ENCODE data around the gene PHF21A.

The PHF21A gene

DNA sequence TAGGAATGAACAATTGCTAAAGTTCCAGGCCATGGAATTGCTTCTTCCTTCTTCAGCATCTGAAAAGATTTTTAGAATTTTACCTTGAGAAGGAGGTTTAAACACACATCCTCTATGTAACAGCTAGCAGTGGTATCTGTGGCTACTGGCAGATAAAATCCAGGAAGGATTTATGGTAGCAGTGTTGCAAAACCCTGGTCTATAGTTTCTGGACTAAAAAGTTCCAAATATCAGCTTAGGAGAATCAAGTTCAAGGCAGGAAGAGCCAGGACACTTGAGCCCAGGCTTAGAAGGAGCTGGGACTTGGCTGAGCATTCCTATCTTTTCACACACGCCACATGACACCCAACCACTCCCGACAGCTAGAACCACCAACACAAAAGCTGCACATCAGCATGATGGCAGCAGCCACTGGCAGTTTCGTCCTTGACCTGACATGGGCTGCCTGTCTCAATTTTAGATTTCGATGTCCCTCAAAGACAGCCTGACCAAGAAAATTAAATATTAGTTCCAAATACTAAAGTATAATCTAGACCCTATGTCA is 184.7 kb downstream of the PHF21A start:
- Histone ChIP-seq H3K4me1 (ENCODE audit: insufficient read depth, poor library complexity, severe bottlenecking) (peaks cover 17% of the 10 kb centered on the region), H3K27ac (ENCODE audit: poor library complexity, severe bottlenecking) (no peak overlapping the region), H3K4me3 (ENCODE audit: severe bottlenecking) (no peak overlapping the region)

DNA sequence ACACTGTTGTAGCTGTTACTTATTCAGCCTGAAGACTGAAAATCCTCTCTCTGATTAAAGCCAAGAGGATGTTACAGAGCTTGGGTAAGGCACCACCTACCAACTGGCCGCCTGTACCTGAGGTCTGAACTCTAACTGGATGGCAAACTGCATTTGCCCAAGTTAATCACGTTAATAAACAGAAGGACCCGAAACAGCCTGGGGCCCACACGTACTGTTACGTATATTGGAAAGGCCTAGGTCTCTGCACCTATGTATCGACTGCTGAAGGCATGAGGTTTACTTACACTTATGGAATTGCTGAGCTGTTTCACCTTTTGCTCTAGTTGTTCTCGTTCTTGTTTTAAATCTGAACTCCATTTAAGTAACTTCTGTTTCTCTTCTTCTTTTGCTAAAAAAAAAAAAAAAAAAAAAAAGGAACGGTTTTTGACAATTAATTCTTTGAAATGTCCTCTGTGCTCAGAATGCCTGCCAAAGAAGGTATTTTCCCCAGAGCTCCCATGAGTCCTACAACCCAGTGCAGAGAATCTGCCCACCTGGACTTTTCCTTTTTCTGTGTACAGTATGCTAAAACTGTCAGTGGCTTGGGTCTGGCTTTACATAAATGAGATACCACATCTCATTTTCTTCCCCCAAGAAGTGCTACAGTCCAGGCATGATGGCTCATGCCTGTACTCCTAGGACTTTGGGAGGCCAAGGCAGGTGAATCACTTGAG is 185.7 kb downstream of the PHF21A start:
- Histone ChIP-seq H3K9me3 (ENCODE audit: severe bottlenecking) (no peaks in the 10 kb centered on the region), H3K4me3 (ENCODE audit: severe bottlenecking) (no peak overlapping the region), H3K27me3 (ENCODE audit: insufficient read depth, poor library complexity, severe bottlenecking) (no peaks in the 10 kb centered on the region), H3K36me3 (ENCODE audit: low read depth) (0 out of 2 replicates have a peak, but pooled peaks cover 11% of the 10 kb centered on the region), H3K27ac (ENCODE audit: poor library complexity, severe bottlenecking) (no peak overlapping the region), H3K4me1 (ENCODE audit: insufficient read depth, poor library complexity, severe bottlenecking) (peaks cover 28% of the 10 kb centered on the region)
- TF ChIP-seq, protein P1, sequence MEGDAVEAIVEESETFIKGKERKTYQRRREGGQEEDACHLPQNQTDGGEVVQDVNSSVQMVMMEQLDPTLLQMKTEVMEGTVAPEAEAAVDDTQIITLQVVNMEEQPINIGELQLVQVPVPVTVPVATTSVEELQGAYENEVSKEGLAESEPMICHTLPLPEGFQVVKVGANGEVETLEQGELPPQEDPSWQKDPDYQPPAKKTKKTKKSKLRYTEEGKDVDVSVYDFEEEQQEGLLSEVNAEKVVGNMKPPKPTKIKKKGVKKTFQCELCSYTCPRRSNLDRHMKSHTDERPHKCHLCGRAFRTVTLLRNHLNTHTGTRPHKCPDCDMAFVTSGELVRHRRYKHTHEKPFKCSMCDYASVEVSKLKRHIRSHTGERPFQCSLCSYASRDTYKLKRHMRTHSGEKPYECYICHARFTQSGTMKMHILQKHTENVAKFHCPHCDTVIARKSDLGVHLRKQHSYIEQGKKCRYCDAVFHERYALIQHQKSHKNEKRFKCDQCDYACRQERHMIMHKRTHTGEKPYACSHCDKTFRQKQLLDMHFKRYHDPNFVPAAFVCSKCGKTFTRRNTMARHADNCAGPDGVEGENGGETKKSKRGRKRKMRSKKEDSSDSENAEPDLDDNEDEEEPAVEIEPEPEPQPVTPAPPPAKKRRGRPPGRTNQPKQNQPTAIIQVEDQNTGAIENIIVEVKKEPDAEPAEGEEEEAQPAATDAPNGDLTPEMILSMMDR (IDR thresholded peaks at IDR 0.05; ENCODE audit: poor library complexity, severe bottlenecking) = no peak
- ATAC-seq (ENCODE audit: low read depth) (no peak), DNase-seq (ENCODE audit: low spot score) (no peak)

More for the DNA sequence above, 184.7 kb downstream of the PHF21A start:
- DNase-seq (ENCODE audit: low spot score) (no peak), ATAC-seq (ENCODE audit: low read depth) (no peak)
- TF ChIP-seq, protein P1 (IDR thresholded peaks at IDR 0.05; ENCODE audit: poor library complexity, severe bottlenecking) = no peak
- 0 out of 2 replicates have a peak, but pooled peaks cover 11% of the 10 kb centered on the region for H3K36me3 ChIP-seq (ENCODE audit: low read depth)
- no peaks in the 10 kb centered on the region for H3K9me3 ChIP-seq (ENCODE audit: severe bottlenecking)
- H3K27me3 ChIP-seq (ENCODE audit: insufficient read depth, poor library complexity, severe bottlenecking) = no peaks in the 10 kb centered on the region

DNA sequence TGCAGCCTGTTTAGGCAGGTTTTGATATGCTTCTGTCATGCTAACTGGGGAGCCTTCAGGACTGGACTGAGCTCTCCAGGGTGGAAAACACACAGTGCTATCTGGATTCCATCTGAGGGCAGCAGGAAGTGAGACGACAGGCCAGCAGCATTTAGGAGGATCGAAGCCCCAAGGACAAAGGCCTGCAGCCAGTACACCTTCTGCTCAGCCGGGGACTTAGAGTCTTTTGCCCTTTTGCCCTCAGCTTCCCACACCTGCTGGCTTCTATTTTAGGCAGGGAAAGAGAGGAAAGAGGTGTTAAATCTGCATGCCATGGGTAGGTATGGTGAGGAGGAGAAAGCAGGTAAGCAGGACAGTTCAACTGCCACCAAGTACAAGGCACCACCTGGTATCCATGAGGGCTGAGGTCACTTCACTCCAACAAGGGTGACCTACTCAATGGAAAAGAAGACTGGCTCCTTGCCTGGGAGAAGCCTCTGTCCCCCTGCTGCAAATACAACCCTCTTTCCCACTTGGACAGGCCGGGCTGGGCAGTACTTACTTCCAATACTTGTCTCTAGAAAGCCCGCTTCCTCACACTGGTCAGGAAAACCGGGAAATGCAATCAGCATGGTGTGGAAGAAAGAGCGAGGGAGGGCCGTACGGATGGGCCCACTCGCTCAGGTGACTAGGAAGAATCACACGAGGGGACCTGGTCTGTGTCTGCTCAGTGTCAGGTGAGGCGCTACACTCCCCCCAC is 186.5 kb downstream of the PHF21A start:
- H3K27ac ChIP-seq (ENCODE audit: poor library complexity, severe bottlenecking) = peak overlapping the region; percentile 95
- no peaks in the 10 kb centered on the region for H3K9me3 ChIP-seq (ENCODE audit: severe bottlenecking)
- H3K36me3 ChIP-seq (ENCODE audit: low read depth) = 0 out of 2 replicates have a peak, but pooled peaks cover 11% of the 10 kb centered on the region
- no peaks in the 10 kb centered on the region for H3K27me3 ChIP-seq (ENCODE audit: insufficient read depth, poor library complexity, severe bottlenecking)
- no peak overlapping the region for H3K4me3 ChIP-seq (ENCODE audit: severe bottlenecking)
- no peak for ATAC-seq (ENCODE audit: low read depth)
- TF ChIP-seq, protein P1 (IDR thresholded peaks at IDR 0.05; ENCODE audit: poor library complexity, severe bottlenecking) = no peak
- no peak for DNase-seq (ENCODE audit: low spot score)
- H3K4me1 ChIP-seq (ENCODE audit: insufficient read depth, poor library complexity, severe bottlenecking) = peaks cover 36% of the 10 kb centered on the region

DNA sequence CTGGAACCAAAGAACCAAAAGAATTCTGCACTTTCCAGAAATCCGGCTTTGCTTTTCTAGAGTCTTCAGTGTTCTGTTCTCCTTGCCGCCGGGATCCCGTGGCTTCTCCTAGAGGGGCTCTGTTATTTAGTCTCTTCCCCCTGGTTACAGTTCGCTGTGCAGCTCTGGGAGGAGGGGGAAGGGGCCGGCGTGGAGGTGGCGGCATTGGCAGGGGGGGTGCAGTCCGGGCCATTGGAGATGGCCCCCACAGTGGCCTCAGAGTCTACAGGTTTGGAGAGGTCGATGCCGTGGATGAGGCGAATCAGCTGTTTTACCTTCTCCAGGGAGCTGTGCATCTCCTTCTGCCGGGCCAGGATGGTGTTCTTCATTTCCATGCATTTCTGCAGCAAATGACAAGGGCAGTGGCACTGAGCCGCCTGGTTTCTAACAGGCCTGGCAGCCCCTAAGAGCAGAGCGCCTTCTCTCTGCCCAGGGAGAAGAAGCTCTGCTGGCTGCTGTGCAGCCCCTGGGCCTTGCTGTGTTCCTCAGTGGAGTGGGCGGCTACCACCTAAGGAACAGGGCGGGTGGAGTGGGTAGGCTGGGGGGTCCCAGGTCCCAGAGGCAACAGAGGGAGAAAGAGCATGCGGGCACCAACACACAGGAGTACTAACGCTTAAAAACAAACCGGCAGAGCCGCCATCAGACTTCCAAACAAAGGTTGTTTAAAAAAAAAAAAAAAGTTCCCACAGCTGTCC is 187.2 kb downstream of the PHF21A start:
- peak overlapping the region; percentile 95 for H3K27ac ChIP-seq (ENCODE audit: poor library complexity, severe bottlenecking)
- H3K27me3 ChIP-seq (ENCODE audit: insufficient read depth, poor library complexity, severe bottlenecking) = no peaks in the 10 kb centered on the region
- 0 out of 2 replicates have a peak, but pooled peaks cover 11% of the 10 kb centered on the region for H3K36me3 ChIP-seq (ENCODE audit: low read depth)
- DNase-seq (ENCODE audit: low spot score) (no peak), ATAC-seq (ENCODE audit: low read depth) (no peak)
- no peaks in the 10 kb centered on the region for H3K9me3 ChIP-seq (ENCODE audit: severe bottlenecking)
- no peak overlapping the region for H3K4me3 ChIP-seq (ENCODE audit: severe bottlenecking)
- TF ChIP-seq, protein P1 (IDR thresholded peaks at IDR 0.05; ENCODE audit: poor library complexity, severe bottlenecking) = no peak
- H3K4me1 ChIP-seq (ENCODE audit: insufficient read depth, poor library complexity, severe bottlenecking) = peaks cover 43% of the 10 kb centered on the region

Data from RWPE2 (cell line).